HT1080 (cell line): ENCODE measurements around the gene APOL5. TPM values are rescaled to one million over a fixed set of nuclear protein-coding genes. Genes with fewer than 3 reads are reported as not detected.

Experiments used
- total RNA-seq: library from RNA; depleted of rRNA; stranded (reverse); fragments of >200 nt; shearing (Covaris generic); gene quantifications from 2 replicates; pipeline ENCODE4 v1.2.3, GENCODE V29; 2014; rRNA removed

The APOL5 gene
- total RNA-seq, 1 experiment from 2014 or later: not detected

Other genes with a start within 250 kb of the APOL5 start
- gene RASD2, start 177.0 kb upstream of the APOL5 start, total RNA-seq: not detected in 2 replicates
- not detected in 2 replicates for gene MB, start 100.5 kb upstream of the APOL5 start, total RNA-seq
- 4.3 and 4.6 TPM in 2 replicates for gene APOL6, start 69.4 kb upstream of the APOL5 start, total RNA-seq